K562 (cell line): ENCODE data around the gene GPR183. TPM values are rescaled to one million over a fixed set of nuclear protein-coding genes. Genes with fewer than 3 reads are reported as not detected.

ENCODE experiments used
- CBFA2T3 ChIP-seq: fragments of 450-650 bp; IDR thresholded peaks from 2 replicates; pipeline ENCODE4 v1.6.1; 2017
- HDAC1 ChIP-seq, 2 experiments: fragments of 450-650 bp; IDR thresholded peaks; 2 replicates each; pipeline ENCODE4 v1.6.1; 2016 to 2017; ENCODE audit warnings: inconsistent platforms in 1 of 2, mild to moderate bottlenecking in 1 of 2, moderate library complexity in 1 of 2
- HDAC8 ChIP-seq: fragments of 450-650 bp; IDR thresholded peaks from 2 replicates; pipeline ENCODE4 v1.6.1; 2016; ENCODE audit warnings: mild to moderate bottlenecking, missing genetic modification characterization, moderate library complexity, missing compliant biosample characterization
- KLF1 ChIP-seq: fragments of 450-650 bp; IDR thresholded peaks from 2 replicates; pipeline ENCODE4 v1.6.1; 2016; ENCODE audit warnings: missing genetic modification characterization, missing compliant biosample characterization
- L3MBTL2 ChIP-seq: fragments of 450-650 bp; IDR thresholded peaks from 2 replicates; pipeline ENCODE4 v1.6.1; 2016; ENCODE audit warnings: mild to moderate bottlenecking, moderate library complexity
- LEF1 ChIP-seq: fragments of 450-650 bp; IDR thresholded peaks from 2 replicates; pipeline ENCODE4 v1.6.1; 2016; ENCODE audit warnings: mild to moderate bottlenecking
- MTA2 ChIP-seq: fragments of 450-650 bp; IDR thresholded peaks from 2 replicates; pipeline ENCODE4 v1.6.1; 2016; ENCODE audit warnings: low read depth
- NEUROD1 ChIP-seq: fragments of 150-350 bp; IDR thresholded peaks from 2 replicates; pipeline ENCODE4 v1.6.1; 2014; ENCODE audit warnings: borderline replicate concordance, low read length, low read depth; ENCODE audit not compliant: partially characterized antibody
- NFIC ChIP-seq: fragments of 450-650 bp; IDR thresholded peaks from 2 replicates; pipeline ENCODE4 v1.6.1; 2017; ENCODE audit warnings: mild to moderate bottlenecking, inconsistent platforms
- POLR2AphosphoS2 ChIP-seq: IDR thresholded peaks from 2 replicates; pipeline ENCODE4 v1.6.1; 2012; ENCODE audit warnings: low read length, improper control_type of control experiment
- POLR3G ChIP-seq: IDR thresholded peaks from 2 replicates; pipeline ENCODE4 v1.6.1; 2011; ENCODE audit not compliant: insufficient read length, insufficient replicate concordance; ENCODE audit errors: extremely low read depth
- SREBF2 ChIP-seq: sonication (generic); formaldehyde crosslinking; IDR thresholded peaks from 2 replicates; pipeline ENCODE4 v1.4.0; 2020; ENCODE audit warnings: mild to moderate bottlenecking, missing genetic modification reagents
- STAT5B ChIP-seq: fragments of 250-450 bp; sonication (Bioruptor Pico); IDR thresholded peaks from 2 replicates; pipeline ENCODE4 v1.8.0; 2021; ENCODE audit warnings: mild to moderate bottlenecking, inconsistent platforms
- ZNF311 ChIP-seq: fragments of 250-450 bp; sonication (Bioruptor Pico); IDR thresholded peaks from 2 replicates; pipeline ENCODE4 v1.4.0; 2020; ENCODE audit warnings: mild to moderate bottlenecking, moderate library complexity
- ZNF324 ChIP-seq: fragments of 250-450 bp; sonication (Bioruptor Pico); IDR thresholded peaks from 2 replicates; pipeline ENCODE4 v1.4.0; 2020; ENCODE audit warnings: mild to moderate bottlenecking
- ZNF408 ChIP-seq: fragments of 250-450 bp; sonication (Bioruptor Pico); IDR thresholded peaks from 2 replicates; pipeline ENCODE4 v1.4.0; 2020; ENCODE audit warnings: low read depth, mild to moderate bottlenecking, moderate library complexity
- ZNF41 ChIP-seq: fragments of 250-450 bp; sonication (Bioruptor Pico); conservative IDR thresholded peaks from 2 replicates; pipeline ENCODE4 v1.4.0; 2020; ENCODE audit warnings: mild to moderate bottlenecking
- polyA plus RNA-seq, 8 experiments: library from polyadenylated mRNA; depleted of rRNA in 4 of 8; stranded (reverse) in 5 of 8; unstranded in 3 of 8; fragments of >200 nt; fragmentation: Nextera tagmentation in 2 of 8; fragmentation: Illumina TruSeq in 1 of 8; extraction: Ambion mirVana in 2 of 8; extraction: Trizol in 1 of 8; gene quantifications; 2 replicates each; pipeline versions ENCODE4 v1.2.1 to v1.2.3, GENCODE V29; 2011 to 2014; ENCODE audit warnings: inconsistent platforms in 1 of 8, missing spikeins in 1 of 8
- total RNA-seq, 7 experiments: library from RNA; depleted of rRNA in 6 of 7; stranded (reverse); fragments of >200 nt in 6 of 7; fragmentation: Illumina TruSeq in 2 of 7; extraction: Trizol in 2 of 7; gene quantifications; 2 replicates each; pipeline versions ENCODE4 v1.2.1 to v1.2.3, GENCODE V29; 2011 to 2021; ENCODE audit warnings: low replicate concordance in 1 of 7
- TF ChIP-seq, protein P1 (sequence below): fragments of 450-650 bp; formaldehyde crosslinking; IDR thresholded peaks from 2 replicates; pipeline ENCODE4 v1.4.0; 2022; ENCODE audit warnings: missing genetic modification characterization
- TF ChIP-seq, protein P2 (sequence below): sonication (generic); formaldehyde crosslinking; IDR thresholded peaks from 2 replicates; pipeline ENCODE4 v1.8.0; 2022; ENCODE audit warnings: mild to moderate bottlenecking, low read depth, missing genetic modification reagents
- TF ChIP-seq, protein P3 (sequence below): fragments of 450-650 bp; IDR thresholded peaks from 2 replicates; pipeline ENCODE4 v1.6.1; 2014; ENCODE audit warnings: low read depth, mild to moderate bottlenecking, moderate library complexity, borderline replicate concordance
- TF ChIP-seq, protein P4 (sequence below): sonication (generic); formaldehyde crosslinking; IDR thresholded peaks from 2 replicates; pipeline ENCODE4 v1.8.1; 2023; ENCODE audit warnings: mild to moderate bottlenecking, missing genetic modification reagents

GPR183 gene
- total and polyA plus RNA-seq, 9 of the 15 experiments (the other 6 are each of a cell fraction or from before 2014, with no cell fraction given): 1.3 to 10.2 (median 3.7) TPM

DNA sequence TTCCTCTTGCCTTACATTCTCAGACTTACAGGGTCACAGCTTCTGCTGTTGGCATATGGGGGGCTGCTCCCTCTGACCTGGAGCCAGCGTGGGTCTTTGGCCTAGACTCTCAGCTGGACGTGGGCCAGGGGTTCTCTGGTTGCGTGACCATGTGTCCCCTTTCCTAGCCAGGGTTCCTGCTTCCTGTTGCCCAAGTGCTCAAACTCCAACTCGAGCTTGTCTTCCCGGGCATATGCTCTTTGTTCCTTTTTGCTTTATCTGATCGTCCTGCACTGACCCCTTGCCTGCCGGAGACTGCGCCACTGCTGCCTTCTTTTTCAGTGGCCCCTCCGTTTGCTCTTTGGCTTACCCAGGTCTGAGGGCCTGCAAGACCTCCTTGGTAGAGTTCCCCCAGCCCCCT lies 25.3 kb upstream of the GPR183 start (continued):
- TF ChIP-seq SREBF2 (CRISPR knock-in tag) (no peak), ZNF41 (no peak), POLR3G (no peak), NFIC (0 out of 2 replicates have a peak, but pooled peaks have one; percentile 13), L3MBTL2 (0 out of 2 replicates have a peak, but pooled peaks have one; percentile 34), ZNF311 (no peak), KLF1 (tag) (no peak), HDAC8 (no peak), CBFA2T3 (no peak), HDAC1 (IDR thresholded peaks at IDR 0.05) (no peak), LEF1 (no peak), STAT5B (CRISPR knock-in tag) (no peak), ZNF324 (CRISPR knock-in tag) (no peak), POLR2AphosphoS2 (no peak), MTA2 (no peak), NEUROD1 (no peak), ZNF408 (CRISPR knock-in tag) (no peak)
- TF ChIP-seq, protein P1, sequence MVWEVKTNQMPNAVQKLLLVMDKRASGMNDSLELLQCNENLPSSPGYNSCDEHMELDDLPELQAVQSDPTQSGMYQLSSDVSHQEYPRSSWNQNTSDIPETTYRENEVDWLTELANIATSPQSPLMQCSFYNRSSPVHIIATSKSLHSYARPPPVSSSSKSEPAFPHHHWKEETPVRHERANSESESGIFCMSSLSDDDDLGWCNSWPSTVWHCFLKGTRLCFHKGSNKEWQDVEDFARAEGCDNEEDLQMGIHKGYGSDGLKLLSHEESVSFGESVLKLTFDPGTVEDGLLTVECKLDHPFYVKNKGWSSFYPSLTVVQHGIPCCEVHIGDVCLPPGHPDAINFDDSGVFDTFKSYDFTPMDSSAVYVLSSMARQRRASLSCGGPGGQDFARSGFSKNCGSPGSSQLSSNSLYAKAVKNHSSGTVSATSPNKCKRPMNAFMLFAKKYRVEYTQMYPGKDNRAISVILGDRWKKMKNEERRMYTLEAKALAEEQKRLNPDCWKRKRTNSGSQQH (CRISPR knock-in tag): no peak
- TF ChIP-seq, protein P2, sequence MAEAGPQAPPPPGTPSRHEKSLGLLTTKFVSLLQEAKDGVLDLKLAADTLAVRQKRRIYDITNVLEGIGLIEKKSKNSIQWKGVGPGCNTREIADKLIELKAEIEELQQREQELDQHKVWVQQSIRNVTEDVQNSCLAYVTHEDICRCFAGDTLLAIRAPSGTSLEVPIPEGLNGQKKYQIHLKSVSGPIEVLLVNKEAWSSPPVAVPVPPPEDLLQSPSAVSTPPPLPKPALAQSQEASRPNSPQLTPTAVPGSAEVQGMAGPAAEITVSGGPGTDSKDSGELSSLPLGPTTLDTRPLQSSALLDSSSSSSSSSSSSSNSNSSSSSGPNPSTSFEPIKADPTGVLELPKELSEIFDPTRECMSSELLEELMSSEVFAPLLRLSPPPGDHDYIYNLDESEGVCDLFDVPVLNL: no peak
- TF ChIP-seq, protein P3, sequence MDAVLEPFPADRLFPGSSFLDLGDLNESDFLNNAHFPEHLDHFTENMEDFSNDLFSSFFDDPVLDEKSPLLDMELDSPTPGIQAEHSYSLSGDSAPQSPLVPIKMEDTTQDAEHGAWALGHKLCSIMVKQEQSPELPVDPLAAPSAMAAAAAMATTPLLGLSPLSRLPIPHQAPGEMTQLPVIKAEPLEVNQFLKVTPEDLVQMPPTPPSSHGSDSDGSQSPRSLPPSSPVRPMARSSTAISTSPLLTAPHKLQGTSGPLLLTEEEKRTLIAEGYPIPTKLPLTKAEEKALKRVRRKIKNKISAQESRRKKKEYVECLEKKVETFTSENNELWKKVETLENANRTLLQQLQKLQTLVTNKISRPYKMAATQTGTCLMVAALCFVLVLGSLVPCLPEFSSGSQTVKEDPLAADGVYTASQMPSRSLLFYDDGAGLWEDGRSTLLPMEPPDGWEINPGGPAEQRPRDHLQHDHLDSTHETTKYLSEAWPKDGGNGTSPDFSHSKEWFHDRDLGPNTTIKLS: no peak
- TF ChIP-seq, protein P4, sequence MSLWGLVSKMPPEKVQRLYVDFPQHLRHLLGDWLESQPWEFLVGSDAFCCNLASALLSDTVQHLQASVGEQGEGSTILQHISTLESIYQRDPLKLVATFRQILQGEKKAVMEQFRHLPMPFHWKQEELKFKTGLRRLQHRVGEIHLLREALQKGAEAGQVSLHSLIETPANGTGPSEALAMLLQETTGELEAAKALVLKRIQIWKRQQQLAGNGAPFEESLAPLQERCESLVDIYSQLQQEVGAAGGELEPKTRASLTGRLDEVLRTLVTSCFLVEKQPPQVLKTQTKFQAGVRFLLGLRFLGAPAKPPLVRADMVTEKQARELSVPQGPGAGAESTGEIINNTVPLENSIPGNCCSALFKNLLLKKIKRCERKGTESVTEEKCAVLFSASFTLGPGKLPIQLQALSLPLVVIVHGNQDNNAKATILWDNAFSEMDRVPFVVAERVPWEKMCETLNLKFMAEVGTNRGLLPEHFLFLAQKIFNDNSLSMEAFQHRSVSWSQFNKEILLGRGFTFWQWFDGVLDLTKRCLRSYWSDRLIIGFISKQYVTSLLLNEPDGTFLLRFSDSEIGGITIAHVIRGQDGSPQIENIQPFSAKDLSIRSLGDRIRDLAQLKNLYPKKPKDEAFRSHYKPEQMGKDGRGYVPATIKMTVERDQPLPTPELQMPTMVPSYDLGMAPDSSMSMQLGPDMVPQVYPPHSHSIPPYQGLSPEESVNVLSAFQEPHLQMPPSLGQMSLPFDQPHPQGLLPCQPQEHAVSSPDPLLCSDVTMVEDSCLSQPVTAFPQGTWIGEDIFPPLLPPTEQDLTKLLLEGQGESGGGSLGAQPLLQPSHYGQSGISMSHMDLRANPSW (CRISPR knock-in tag): no peak
